GM10266 (cell line): ENCODE data around the gene SLC9A3.

ENCODE experiments used
- DNase-seq: peaks from one replicate; pipeline ENCODE4 v3.0.0; 2012; ENCODE audit errors: extremely low spot score
- CTCF ChIP-seq: IDR thresholded peaks from 2 replicates; pipeline ENCODE4 v1.5.1; 2012; ENCODE audit warnings: mild to moderate bottlenecking, low read depth; ENCODE audit not compliant: control insufficient read depth, insufficient read depth; ENCODE audit errors: missing control alignments

Gene SLC9A3

DNA sequence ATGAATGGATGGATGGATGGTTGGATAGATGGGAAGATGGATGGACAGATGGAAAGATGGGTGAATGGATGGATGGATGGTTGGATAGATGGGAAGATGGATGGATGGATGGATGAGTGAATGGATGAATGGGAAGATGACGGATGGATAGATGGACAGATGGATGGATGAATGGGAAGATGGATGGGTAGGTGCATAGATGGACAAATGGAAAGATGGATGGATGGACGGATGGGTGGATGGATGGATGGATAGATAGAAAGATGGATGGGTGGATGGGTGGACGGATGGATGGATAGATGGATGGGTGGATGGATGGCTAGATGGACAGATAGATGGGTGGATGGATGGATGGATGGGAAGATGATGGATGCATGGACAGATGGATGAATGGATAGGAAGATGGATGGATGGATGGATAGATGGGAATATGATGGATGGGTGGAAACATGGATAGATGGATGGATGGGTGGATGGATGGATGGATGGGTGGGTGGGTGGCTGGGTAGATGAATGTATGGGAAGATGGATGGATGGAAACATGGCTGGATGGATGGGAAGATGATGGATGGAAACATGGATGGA lies 97.8 kb downstream of the SLC9A3 start:
- DNase-seq, result no peak
- TF ChIP-seq CTCF, result no peak

DNA sequence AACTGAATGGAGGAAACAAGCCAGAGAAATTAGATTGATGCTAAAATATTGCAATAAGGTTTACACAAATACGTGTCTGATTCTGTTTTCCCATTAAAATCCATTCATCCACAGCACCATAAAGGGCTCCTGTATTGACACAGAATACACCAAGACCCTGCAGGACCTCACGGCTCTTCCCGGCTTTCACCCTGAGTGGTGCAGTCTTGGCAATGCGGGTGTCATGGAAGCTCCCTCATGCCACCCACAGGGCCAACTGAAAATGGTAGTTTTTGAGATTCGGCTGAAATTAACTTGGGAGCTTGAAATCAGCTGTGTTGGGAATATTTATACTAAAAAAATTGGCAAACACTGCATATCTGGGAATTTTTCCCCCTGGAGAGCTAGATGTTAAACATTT lies 98.5 kb downstream of the SLC9A3 start:
- no peak for DNase-seq

GRCh38 chr5:424301-425110 lies 99.7 kb downstream of the SLC9A3 start:
- no peak for TF ChIP-seq CTCF
- peak; percentile 89 for DNase-seq

More for the DNA sequence above, 98.5 kb downstream of the SLC9A3 start:
- TF ChIP-seq CTCF, result peak; percentile 24

DNA sequence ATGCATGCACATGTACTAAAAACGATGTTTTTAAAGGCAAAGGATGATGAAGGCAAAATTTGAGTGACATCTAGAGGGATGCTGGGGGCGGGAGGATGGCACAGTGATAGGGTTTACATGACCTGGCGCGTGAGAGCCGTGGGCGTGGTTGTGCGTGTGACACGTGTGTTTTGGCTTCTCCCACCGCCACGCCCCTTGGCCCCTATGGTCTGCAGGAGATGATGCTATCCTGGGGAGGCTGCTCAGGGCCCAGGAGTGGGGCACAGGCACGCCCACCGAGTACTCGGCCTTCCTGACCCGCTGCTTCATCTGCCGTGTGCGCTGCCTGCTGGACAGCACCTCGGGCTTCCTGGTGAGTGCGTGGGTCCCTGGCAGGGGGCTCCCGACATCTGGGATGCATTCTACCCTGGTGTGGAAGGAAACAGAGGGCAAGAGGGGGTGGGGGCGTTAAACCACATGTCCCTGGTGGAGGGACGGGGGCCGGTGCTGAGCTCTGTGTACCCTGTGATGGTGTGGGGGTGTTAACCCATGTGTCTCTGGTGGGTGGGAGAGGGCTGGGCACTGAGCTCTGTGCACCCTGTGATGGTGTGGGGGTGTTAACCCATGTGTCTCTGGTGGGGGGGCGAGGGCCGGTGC lies 100.5 kb downstream of the SLC9A3 start:
- no peak for DNase-seq
- no peak for TF ChIP-seq CTCF

- DNase-seq, result no peak
- no peak for TF ChIP-seq CTCF
Observed at GRCh38 chr5:423233-423565, 101.0 kb downstream of the SLC9A3 start.

- DNase-seq, result no peak
- TF ChIP-seq CTCF, result no peak
Observed at GRCh38 chr5:422323-423232, 101.7 kb downstream of the SLC9A3 start.
